ENCODE measurements around the gene DMRTC2.

Gene DMRTC2

DNA sequence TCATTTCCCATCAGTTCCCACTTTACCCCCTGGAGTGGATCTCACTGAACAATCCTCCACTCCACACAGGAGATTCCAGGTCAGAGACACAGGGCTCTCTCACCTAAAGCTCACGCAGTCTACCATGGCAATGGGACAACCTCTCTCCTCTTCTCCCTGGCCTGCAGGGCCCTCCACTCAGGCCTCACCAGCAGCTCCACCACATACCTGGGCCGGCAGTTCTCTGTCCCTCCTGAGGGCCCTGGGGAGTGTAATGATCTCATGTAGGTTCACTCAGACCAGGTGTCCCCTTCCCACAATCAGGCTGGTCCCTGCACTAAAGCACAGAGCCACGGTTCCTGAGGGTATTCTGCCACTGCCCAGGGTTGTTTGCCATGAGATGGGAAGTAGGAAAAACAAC lies 32.9 kb upstream of the DMRTC2 start:
- H3K4me3 ChIP-seq (ENCODE audit: insufficient read depth in 1 of 2, low read depth in 1 of 2, low read length in 2 of 2), result no peak overlapping the region
- 31% methylated on average over 3 of the region's 3 CpGs for WGBS
- H2AFZ ChIP-seq (ENCODE audit: low read depth, low read length), result no peak overlapping the region
- H3K27ac ChIP-seq (ENCODE audit: low read length, poor library complexity, severe bottlenecking), result no peak overlapping the region
- H2BK12ac ChIP-seq (ENCODE audit: low read length in 2 of 2), result no peak overlapping the region
- H3K23ac ChIP-seq (ENCODE audit: low read length in 2 of 2), result no peak overlapping the region
- H2AK5ac ChIP-seq (ENCODE audit: low read length, severe bottlenecking), result no peak overlapping the region
- H2BK5ac ChIP-seq (ENCODE audit: low read depth, low read length, poor library complexity, severe bottlenecking), result no peak overlapping the region
- H3K4me2 ChIP-seq (ENCODE audit: low read length, poor library complexity, severe bottlenecking), result no peak overlapping the region
- H3K18ac ChIP-seq (ENCODE audit: low read depth in 1 of 2, low read length in 2 of 2), result no peak overlapping the region
- H3K36me3 ChIP-seq (ENCODE audit: control insufficient read depth in 1 of 2, insufficient read depth in 2 of 2, low read depth in 1 of 2, low read length in 2 of 2), result no peaks in the 10 kb centered on the region
- DNase-seq, result no peak
- H3K4me1 ChIP-seq (ENCODE audit: control insufficient read depth, insufficient read depth, low read depth, low read length), result no peaks in the 10 kb centered on the region
- H3K9ac ChIP-seq (ENCODE audit: low read length), result no peak overlapping the region
- H3K4ac ChIP-seq (ENCODE audit: low read depth in 1 of 2, low read length in 2 of 2), result no peak overlapping the region
- peaks cover 3 to 19% of the 10 kb centered on the region in 2 experiments for H3K27me3 ChIP-seq (ENCODE audit: control insufficient read depth in 1 of 2, insufficient read depth in 1 of 2, low read length in 2 of 2)
- H3K9me3 ChIP-seq (ENCODE audit: control insufficient read depth, low read length), result no peaks in the 10 kb centered on the region
- no peaks in the 10 kb centered on the region for H3K79me1 ChIP-seq (replicated peaks; ENCODE audit: low read length, poor library complexity, severe bottlenecking)
- no peak overlapping the region for H2BK15ac ChIP-seq (ENCODE audit: low read depth, poor library complexity, severe bottlenecking)
- no peak overlapping the region for H3K14ac ChIP-seq (ENCODE audit: low read length in 2 of 2)
- no peak overlapping the region for H4K91ac ChIP-seq (ENCODE audit: low read length)
- H4K8ac ChIP-seq (ENCODE audit: low read length), result no peak overlapping the region
- H2BK120ac ChIP-seq (ENCODE audit: low read depth, low read length), result no peak overlapping the region

DNA sequence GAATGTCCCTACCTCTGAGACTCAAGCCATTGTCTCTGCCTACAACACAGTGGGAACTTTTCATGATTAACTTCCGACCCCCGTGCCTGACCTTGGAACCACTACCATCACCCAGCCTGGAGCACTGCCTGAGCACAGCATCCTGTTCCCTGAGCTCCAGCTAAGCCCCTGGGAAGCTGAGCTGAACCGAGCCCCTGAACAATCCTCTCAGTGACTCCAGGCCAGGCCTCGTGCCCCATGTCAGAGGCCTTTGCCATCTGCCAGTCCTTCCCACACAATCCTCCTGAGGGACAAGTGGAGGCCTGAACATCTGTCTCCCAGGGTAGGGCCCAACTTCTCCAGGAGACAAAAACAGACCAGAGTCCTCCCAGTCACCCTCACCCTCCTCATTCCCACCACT lies 30.9 kb upstream of the DMRTC2 start:
- no peak overlapping the region for H3K23ac ChIP-seq (ENCODE audit: low read length in 2 of 2)
- no peak overlapping the region for H2AFZ ChIP-seq (ENCODE audit: low read depth, low read length)
- H3K4me2 ChIP-seq (ENCODE audit: low read length, poor library complexity, severe bottlenecking), result no peak overlapping the region
- no peak for DNase-seq
- H3K14ac ChIP-seq (ENCODE audit: low read length in 2 of 2), result no peak overlapping the region
- peaks cover 3 to 14% of the 10 kb centered on the region in 2 experiments for H3K27me3 ChIP-seq (ENCODE audit: control insufficient read depth in 1 of 2, insufficient read depth in 1 of 2, low read length in 2 of 2)
- no peak overlapping the region for H3K18ac ChIP-seq (ENCODE audit: low read depth in 1 of 2, low read length in 2 of 2)
- H3K79me1 ChIP-seq (replicated peaks; ENCODE audit: low read length, poor library complexity, severe bottlenecking), result no peaks in the 10 kb centered on the region
- no peaks in the 10 kb centered on the region for H3K36me3 ChIP-seq (ENCODE audit: control insufficient read depth in 1 of 2, insufficient read depth in 2 of 2, low read depth in 1 of 2, low read length in 2 of 2)
- H4K8ac ChIP-seq (ENCODE audit: low read length), result no peak overlapping the region
- no peak overlapping the region for H2BK120ac ChIP-seq (ENCODE audit: low read depth, low read length)
- no peaks in the 10 kb centered on the region for H3K9me3 ChIP-seq (ENCODE audit: control insufficient read depth, low read length)
- H2AK5ac ChIP-seq (ENCODE audit: low read length, severe bottlenecking), result no peak overlapping the region
- no peak overlapping the region for H2BK15ac ChIP-seq (ENCODE audit: low read depth, poor library complexity, severe bottlenecking)
- no peak overlapping the region for H3K4me3 ChIP-seq (ENCODE audit: insufficient read depth in 1 of 2, low read depth in 1 of 2, low read length in 2 of 2)
- 49% methylated on average over 4 of the region's 4 CpGs for WGBS
- no peak overlapping the region for H2BK5ac ChIP-seq (ENCODE audit: low read depth, low read length, poor library complexity, severe bottlenecking)
- no peak overlapping the region for H3K9ac ChIP-seq (ENCODE audit: low read length)
- no peak overlapping the region for H3K4ac ChIP-seq (ENCODE audit: low read depth in 1 of 2, low read length in 2 of 2)
- no peak overlapping the region for H3K27ac ChIP-seq (ENCODE audit: low read length, poor library complexity, severe bottlenecking)
- no peak overlapping the region for H2BK12ac ChIP-seq (ENCODE audit: low read length in 2 of 2)
- H3K4me1 ChIP-seq (ENCODE audit: control insufficient read depth, insufficient read depth, low read depth, low read length), result no peaks in the 10 kb centered on the region
- H4K91ac ChIP-seq (ENCODE audit: low read length), result no peak overlapping the region

DNA sequence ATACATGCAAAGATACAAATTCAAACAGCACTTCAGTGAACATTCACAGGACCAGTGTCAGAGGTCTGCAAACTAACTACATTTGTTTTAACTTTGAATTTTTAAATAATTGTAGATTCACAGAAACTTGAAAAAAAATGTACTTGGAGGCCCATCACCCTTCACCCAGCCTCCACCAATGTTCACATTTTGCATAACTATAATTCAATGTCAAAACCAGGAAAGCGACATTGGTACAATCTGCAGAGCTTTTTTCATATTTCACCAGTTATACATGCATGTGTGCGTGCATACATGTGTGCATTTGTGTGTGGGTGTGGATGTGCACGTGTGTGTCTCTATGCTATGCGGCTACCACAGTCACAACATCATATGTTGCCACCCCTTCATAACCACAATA lies 29.5 kb upstream of the DMRTC2 start:
- Histone ChIP-seq H3K27ac (ENCODE audit: low read length, poor library complexity, severe bottlenecking) (no peak overlapping the region), H3K9ac (ENCODE audit: low read length) (no peak overlapping the region), H2AK5ac (ENCODE audit: low read length, severe bottlenecking) (no peak overlapping the region), H3K23ac (ENCODE audit: low read length in 2 of 2) (no peak overlapping the region), H3K4me1 (ENCODE audit: control insufficient read depth, insufficient read depth, low read depth, low read length) (no peaks in the 10 kb centered on the region), H3K4me3 (ENCODE audit: insufficient read depth in 1 of 2, low read depth in 1 of 2, low read length in 2 of 2) (no peak overlapping the region), H3K27me3 (ENCODE audit: control insufficient read depth in 1 of 2, insufficient read depth in 1 of 2, low read length in 2 of 2) (peaks cover 0 to 14% of the 10 kb centered on the region in 2 experiments), H3K9me3 (ENCODE audit: control insufficient read depth, low read length) (no peaks in the 10 kb centered on the region), H3K36me3 (ENCODE audit: control insufficient read depth in 1 of 2, insufficient read depth in 2 of 2, low read depth in 1 of 2, low read length in 2 of 2) (no peaks in the 10 kb centered on the region), H2BK5ac (ENCODE audit: low read depth, low read length, poor library complexity, severe bottlenecking) (no peak overlapping the region), H2BK120ac (ENCODE audit: low read depth, low read length) (no peak overlapping the region), H2BK12ac (ENCODE audit: low read length in 2 of 2) (no peak overlapping the region), H2BK15ac (ENCODE audit: low read depth, poor library complexity, severe bottlenecking) (no peak overlapping the region), H3K18ac (ENCODE audit: low read depth in 1 of 2, low read length in 2 of 2) (no peak overlapping the region), H4K8ac (ENCODE audit: low read length) (no peak overlapping the region), H4K91ac (ENCODE audit: low read length) (no peak overlapping the region), H2AFZ (ENCODE audit: low read depth, low read length) (no peak overlapping the region), H3K4me2 (ENCODE audit: low read length, poor library complexity, severe bottlenecking) (no peak overlapping the region), H3K4ac (ENCODE audit: low read depth in 1 of 2, low read length in 2 of 2) (no peak overlapping the region), H3K14ac (ENCODE audit: low read length in 2 of 2) (no peak overlapping the region), H3K79me1 (replicated peaks; ENCODE audit: low read length, poor library complexity, severe bottlenecking) (no peaks in the 10 kb centered on the region)
- WGBS, result 0% methylated on average over 1 of the region's 4 CpGs
- DNase-seq, result no peak

- H3K9ac ChIP-seq (ENCODE audit: low read length), result no peak overlapping the region
- H3K9me3 ChIP-seq (ENCODE audit: control insufficient read depth, low read length), result no peaks in the 10 kb centered on the region
- no peak for DNase-seq
- H4K91ac ChIP-seq (ENCODE audit: low read length), result no peak overlapping the region
- no peak overlapping the region for H3K27ac ChIP-seq (ENCODE audit: low read length, poor library complexity, severe bottlenecking)
- H2BK5ac ChIP-seq (ENCODE audit: low read depth, low read length, poor library complexity, severe bottlenecking), result no peak overlapping the region
- H3K79me1 ChIP-seq (replicated peaks; ENCODE audit: low read length, poor library complexity, severe bottlenecking), result no peaks in the 10 kb centered on the region
- H2BK12ac ChIP-seq (ENCODE audit: low read length in 2 of 2), result no peak overlapping the region
- no peak overlapping the region for H3K4ac ChIP-seq (ENCODE audit: low read depth in 1 of 2, low read length in 2 of 2)
- no peak overlapping the region for H3K18ac ChIP-seq (ENCODE audit: low read depth in 1 of 2, low read length in 2 of 2)
- no peak overlapping the region for H2BK15ac ChIP-seq (ENCODE audit: low read depth, poor library complexity, severe bottlenecking)
- no peak overlapping the region for H3K23ac ChIP-seq (ENCODE audit: low read length in 2 of 2)
- no peak overlapping the region for H2AFZ ChIP-seq (ENCODE audit: low read depth, low read length)
- WGBS, result no CpG with 5 or more reads among the region's 2 CpGs
- no peak overlapping the region for H2AK5ac ChIP-seq (ENCODE audit: low read length, severe bottlenecking)
- no peak overlapping the region for H4K8ac ChIP-seq (ENCODE audit: low read length)
- no peaks in the 10 kb centered on the region for H3K36me3 ChIP-seq (ENCODE audit: control insufficient read depth in 1 of 2, insufficient read depth in 2 of 2, low read depth in 1 of 2, low read length in 2 of 2)
- H3K4me3 ChIP-seq (ENCODE audit: insufficient read depth in 1 of 2, low read depth in 1 of 2, low read length in 2 of 2), result no peak overlapping the region
- H3K14ac ChIP-seq (ENCODE audit: low read length in 2 of 2), result no peak overlapping the region
- no peak overlapping the region for H2BK120ac ChIP-seq (ENCODE audit: low read depth, low read length)
- no peak overlapping the region for H3K4me2 ChIP-seq (ENCODE audit: low read length, poor library complexity, severe bottlenecking)
- H3K4me1 ChIP-seq (ENCODE audit: control insufficient read depth, insufficient read depth, low read depth, low read length), result no peaks in the 10 kb centered on the region
- H3K27me3 ChIP-seq (ENCODE audit: control insufficient read depth in 1 of 2, insufficient read depth in 1 of 2, low read length in 2 of 2), result peaks cover 0 to 21% of the 10 kb centered on the region in 2 experiments
These were observed 28.1 kb upstream of the DMRTC2 start for GRCh38 chr19:41816761-41817160.
